CD4-positive, alpha-beta T cell (primary cell): ENCODE data around the gene FARP1. TPM values are rescaled to one million over a fixed set of nuclear protein-coding genes. Genes with fewer than 3 reads are reported as not detected.
"Not testable (repeated sequence)": the region's sequence is repeated elsewhere in the genome, so short reads cannot be mapped to it uniquely, and the experiment has no call there.

Source experiments
- ATAC-seq: fragments of 200-7000 bp; cut with Tn5 transposase; one replicate; pipeline ENCODE4 v1.10.0; 2022; ENCODE audit warnings: mild to moderate bottlenecking; ENCODE audit not compliant: poor library complexity
- CTCF ChIA-PET: fragments of 350-600 bp; sonication (Branson Sonifier 250); formaldehyde crosslinking; loops from one replicate; lab custom pipeline; 2021; ENCODE audit warnings: antibody characterized with exemption, inconsistent platforms; lab: Charles Lee
- POLR2A ChIA-PET: fragments of 350-600 bp; sonication (Branson Sonifier 250); formaldehyde crosslinking; loops from one replicate; lab custom pipeline; 2021; ENCODE audit warnings: antibody characterized with exemption, inconsistent platforms; lab: Charles Lee
- DNase-seq, 14 experiments: peaks; one replicate each; pipeline ENCODE4 v3.0.0-alpha.2; 2013 to 2020; ENCODE audit warnings: mixed read lengths in 2 of 14
- H3K27ac ChIP-seq, 2 donors: one replicate each; pipeline versions ENCODE4 v1.5.1 to v1.7.0; 2013; ENCODE audit warnings: low read length in 2 of 2, low read depth in 1 of 2, mild to moderate bottlenecking in 1 of 2
- H3K27me3 ChIP-seq, 2 experiments: 1 replicate in 1 of 2; 2 replicates in 1 of 2; pipeline versions ENCODE4 v1.6.1 to v1.7.0; 2013; ENCODE audit warnings: low read length in 2 of 2, control low read depth in 1 of 2, mild to moderate bottlenecking in 1 of 2, moderate library complexity in 1 of 2; ENCODE audit not compliant: insufficient read depth in 2 of 2, control insufficient read depth in 1 of 2
- H3K36me3 ChIP-seq: one replicate; pipeline ENCODE4 v1.6.1; 2013; ENCODE audit warnings: low read length, control low read depth; ENCODE audit not compliant: insufficient read depth
- H3K4me1 ChIP-seq: one replicate; pipeline ENCODE4 v1.6.1; 2013; ENCODE audit warnings: low read length, control low read depth; ENCODE audit not compliant: insufficient read depth
- H3K4me3 ChIP-seq: one replicate; pipeline ENCODE4 v1.5.1; 2013; ENCODE audit warnings: mild to moderate bottlenecking, low read length, moderate library complexity
- H3K9me3 ChIP-seq, 2 experiments: 1 replicate in 1 of 2; 2 replicates in 1 of 2; pipeline versions ENCODE4 v1.6.1 to v1.7.0; 2013; ENCODE audit warnings: low read length in 2 of 2, mild to moderate bottlenecking in 2 of 2, control low read depth in 1 of 2, moderate library complexity in 1 of 2; ENCODE audit not compliant: control insufficient read depth in 1 of 2, insufficient read depth in 1 of 2
- H3K27ac Mint-ChIP-seq: one replicate; pipeline ENCODE4 v1.8.0; 2020; ENCODE audit warnings: mixed read lengths
- H3K27me3 Mint-ChIP-seq: one replicate; pipeline ENCODE4 v1.8.0; 2021; ENCODE audit warnings: mixed read lengths
- H3K36me3 Mint-ChIP-seq: one replicate; pipeline ENCODE4 v1.8.0; 2021; ENCODE audit warnings: low read depth, mixed read lengths
- H3K4me1 Mint-ChIP-seq: one replicate; pipeline ENCODE4 v1.8.0; 2021; ENCODE audit warnings: low read depth, mixed read lengths
- H3K4me3 Mint-ChIP-seq: one replicate; pipeline ENCODE4 v1.8.0; 2020; ENCODE audit warnings: mild to moderate bottlenecking, mixed read lengths
- H3K9me3 Mint-ChIP-seq: one replicate; pipeline ENCODE4 v1.8.0; 2020; ENCODE audit warnings: mixed read lengths
- CTCF ChIP-seq: fragments of 200-600 bp; IDR thresholded peaks from one replicate; pipeline ENCODE4 v1.8.0; 2022; ENCODE audit warnings: antibody characterized with exemption, mild to moderate bottlenecking
- intact Hi-C, 2 experiments: fragments of 100-400 bp; cut with DNase I in 1 of 2; cut with micrococcal nuclease in 1 of 2; formaldehyde crosslinking; loops; one replicate each; pipeline versions ENCODE4 v1.15.1 to v1.9.0; 2023 to 2025; cut with DNase I, micrococcal nuclease
- total RNA-seq, 174 experiments: library from RNA in 2 of 174; stranded (reverse) in 2 of 174; gene quantifications; one replicate each; pipeline ENCODE4 v1.2.3 and lab custom pipeline; 2021 to 2026

The FARP1 gene
- total RNA-seq, 2 experiments from 2014 or later, result 0.30 TPM; not detected in 1

- H3K27me3 ChIP-seq, result no peaks in the 10 kb centered on the region
- intact Hi-C loops, result no loop called here
- Mint-ChIP-seq H3K9me3 (no peaks in the 10 kb centered on the region), H3K4me3 (no peak overlapping the region), H3K27me3 (peaks cover 26% of the 10 kb centered on the region), H3K4me1 (no peaks in the 10 kb centered on the region), H3K36me3 (no peaks in the 10 kb centered on the region), H3K27ac (no peak overlapping the region)
- ATAC-seq, result no peak
- TF ChIP-seq CTCF, result no peak
- H3K4me3 ChIP-seq, result no peak overlapping the region
- H3K9me3 ChIP-seq, result no peaks in the 10 kb centered on the region
- no peak overlapping the region for H3K27ac ChIP-seq
- H3K36me3 ChIP-seq, result no peaks in the 10 kb centered on the region
- no peak for DNase-seq
- POLR2A ChIA-PET, result no interaction called here
- CTCF ChIA-PET, result no interaction called here
- no peaks in the 10 kb centered on the region for H3K4me1 ChIP-seq
Observed at GRCh38 chr13:98228661-98229341, 85.9 kb downstream of the FARP1 start.

- H3K4me1 ChIP-seq, H3K4me3 Mint-ChIP-seq, POLR2A ChIA-PET: not testable (repeated sequence)
Observed at GRCh38 chr13:98230762-98231161, 87.9 kb downstream of the FARP1 start.

GRCh38 chr13:98232456-98232855, 89.6 kb downstream of the FARP1 start:
- ChIA-PET CTCF (no interaction called here), POLR2A (no interaction called here)
- no peaks in the 10 kb centered on the region for H3K4me1 ChIP-seq
- no peak overlapping the region for H3K27ac ChIP-seq
- no peak overlapping the region for H3K4me3 ChIP-seq
- TF ChIP-seq CTCF, result no peak
- DNase-seq, result no peak
- H3K36me3 ChIP-seq, result no peaks in the 10 kb centered on the region
- ATAC-seq, result no peak
- Mint-ChIP-seq H3K27ac (no peak overlapping the region), H3K36me3 (no peaks in the 10 kb centered on the region), H3K27me3 (peaks cover 13% of the 10 kb centered on the region), H3K9me3 (no peaks in the 10 kb centered on the region), H3K4me3 (no peak overlapping the region), H3K4me1 (no peaks in the 10 kb centered on the region)
- H3K9me3 ChIP-seq, result no peaks in the 10 kb centered on the region
- no peaks in the 10 kb centered on the region for H3K27me3 ChIP-seq
- intact Hi-C loops, result no loop called here

More at GRCh38 chr13:98230762-98231161, 87.9 kb downstream of the FARP1 start:
- CTCF ChIA-PET, H3K27ac Mint-ChIP-seq, intact Hi-C loops, H3K36me3 ChIP-seq, H3K9me3 ChIP-seq, H3K27me3 ChIP-seq, H3K9me3 Mint-ChIP-seq, H3K36me3 Mint-ChIP-seq, H3K4me1 Mint-ChIP-seq, DNase-seq, H3K27ac ChIP-seq, ATAC-seq, H3K4me3 ChIP-seq: not testable (repeated sequence)
- H3K27me3 Mint-ChIP-seq, result peaks cover 25% of the 10 kb centered on the region

GRCh38 chr13:98233127-98233526, 90.2 kb downstream of the FARP1 start:
- H3K9me3 ChIP-seq, result no peaks in the 10 kb centered on the region
- intact Hi-C loops, result no loop called here
- no peak overlapping the region for H3K4me3 Mint-ChIP-seq

More at GRCh38 chr13:98233127-98233526, 90.2 kb downstream of the FARP1 start:
- Mint-ChIP-seq H3K9me3 (no peaks in the 10 kb centered on the region), H3K4me1 (no peaks in the 10 kb centered on the region), H3K27ac (no peak overlapping the region), H3K36me3 (no peaks in the 10 kb centered on the region), H3K27me3 (peaks cover 9% of the 10 kb centered on the region)
- ATAC-seq (no peak), DNase-seq (no peak)
- Histone ChIP-seq H3K36me3 (no peaks in the 10 kb centered on the region), H3K4me3 (no peak overlapping the region), H3K27me3 (no peaks in the 10 kb centered on the region), H3K4me1 (no peaks in the 10 kb centered on the region), H3K27ac (no peak overlapping the region)
- ChIA-PET CTCF (no interaction called here), POLR2A (no interaction called here)
- no peak for TF ChIP-seq CTCF
